Suprapubic skin (tissue), 3 donors: ENCODE data around the gene WWP2.

Experiments
- CTCF ChIP-seq, 2 donors: fragments of 200-600 bp in 1 of 2; fragments of 450-650 bp in 1 of 2; sonication (generic) in 1 of 2; IDR thresholded peaks; one replicate each; pipeline ENCODE4 v1.5.1; 2016 to 2019; ENCODE audit warnings: antibody characterized with exemption in 2 of 2, mild to moderate bottlenecking in 1 of 2, moderate library complexity in 1 of 2
- POLR2AphosphoS5 ChIP-seq, 3 donors: sonication (generic); formaldehyde crosslinking; IDR thresholded peaks; one replicate each; pipeline ENCODE4 v1.6.1; 2017; ENCODE audit warnings: antibody characterized with exemption in 3 of 3

- no peak for TF ChIP-seq CTCF (IDR thresholded peaks at IDR 0.05)
- no peak for TF ChIP-seq POLR2AphosphoS5 (IDR thresholded peaks at IDR 0.05)
These were observed 89.5 kb downstream of the WWP2 start for GRCh38 chr16:69851491-69852240.
